ENCODE data around the gene INIP.

- no peak for TF ChIP-seq ZNF609 (CRISPR knock-in tag; IDR thresholded peaks at IDR 0.05; ENCODE audit: borderline replicate concordance)
- TF ChIP-seq RAD51 (IDR thresholded peaks at IDR 0.05; ENCODE audit: borderline replicate concordance, low read depth) = no peak
- no peak for TF ChIP-seq MAFF (IDR thresholded peaks at IDR 0.05; ENCODE audit: low read length)
- no peak for TF ChIP-seq CTCF (IDR thresholded peaks at IDR 0.05 in 2 of 3, conservative IDR thresholded peaks at IDR 0.05 in 1 of 3; ENCODE audit: insufficient read depth in 2 of 3, low read depth in 1 of 3, low read length in 3 of 3)
- TF ChIP-seq RHOXF2B (CRISPR knock-in tag; conservative IDR thresholded peaks at IDR 0.05) = no peak
Measured at GRCh38 chr9:112762726-112763518, 45.0 kb upstream of the INIP start.
